H1 (cell line): Measurements from ENCODE around the gene ANKS1B. TPM values are rescaled to one million over a fixed set of nuclear protein-coding genes. Genes with fewer than 3 reads are reported as not detected.

Source experiments
- CTCF ChIA-PET: fragments of 300-600 bp; sonication (Branson Sonifier 250); formaldehyde crosslinking; loops from one replicate; lab custom pipeline; 2021; ENCODE audit not compliant: partially characterized antibody; lab: Charles Lee
- POLR2A ChIA-PET: fragments of 300-600 bp; sonication (Branson Sonifier 250); formaldehyde crosslinking; loops from one replicate; lab custom pipeline; 2021; ENCODE audit warnings: inconsistent platforms; ENCODE audit not compliant: partially characterized antibody; lab: Charles Lee
- DNase-seq, 2 experiments: peaks; one replicate each; pipeline versions ENCODE4 v3.0.0 to v3.0.0-alpha.2; 2010 to 2022; ENCODE audit warnings: low spot score in 2 of 2, low read depth in 1 of 2, mixed read lengths in 1 of 2
- FAIRE-seq: peaks from 2 replicates; lab custom pipeline; 2011; peaks lifted over from hg19 to GRCh38; lab: Jason Lieb, UNC
- H2AFZ ChIP-seq: 2 replicates; pipeline ENCODE4 v1.8.1; 2012; ENCODE audit warnings: low read length, inconsistent platforms
- H2AK5ac ChIP-seq: 2 replicates; pipeline ENCODE4 v1.6.1; 2013; ENCODE audit warnings: low read depth, low read length
- H2BK120ac ChIP-seq: replicated peaks from 2 replicates; pipeline ENCODE3; 2013; ENCODE audit warnings: low read depth, low read length, inconsistent platforms
- H2BK12ac ChIP-seq: 2 replicates; pipeline ENCODE4 v1.6.1; 2013; ENCODE audit warnings: low read depth, low read length
- H2BK15ac ChIP-seq: 2 replicates; pipeline ENCODE4 v1.6.1; 2013; ENCODE audit warnings: low read length
- H2BK20ac ChIP-seq: 2 replicates; pipeline ENCODE4 v1.6.1; 2013; ENCODE audit warnings: low read length
- H2BK5ac ChIP-seq: 2 replicates; pipeline ENCODE4 v1.6.1; 2013; ENCODE audit warnings: low read depth, low read length
- H3K14ac ChIP-seq: 2 replicates; pipeline ENCODE4 v1.6.1; 2013; ENCODE audit warnings: inconsistent platforms; ENCODE audit not compliant: insufficient read length
- H3K18ac ChIP-seq: 2 replicates; pipeline ENCODE4 v1.6.1; 2013; ENCODE audit warnings: low read length; ENCODE audit errors: extremely low read depth
- H3K23ac ChIP-seq: 2 replicates; pipeline ENCODE4 v1.6.1; 2013; ENCODE audit warnings: inconsistent platforms; ENCODE audit not compliant: insufficient read length
- H3K23me2 ChIP-seq: 2 replicates; pipeline ENCODE4 v1.6.1; 2013; ENCODE audit warnings: low read depth, low read length
- H3K27ac ChIP-seq: 2 replicates; pipeline ENCODE4 v1.6.1; 2011; ENCODE audit warnings: low read depth, low read length, inconsistent platforms
- H3K27me3 ChIP-seq, 4 experiments: replicated peaks in 1 of 4; 1 replicate in 1 of 4; 2 replicates in 3 of 4; pipeline versions ENCODE4 v1.6.1 to v1.8.1; 2011 to 2013; ENCODE audit warnings: low read length in 3 of 4, mild to moderate bottlenecking in 3 of 4, inconsistent platforms in 2 of 4, mixed read lengths in 2 of 4, moderate library complexity in 1 of 4; ENCODE audit not compliant: control insufficient read depth in 3 of 4, insufficient read depth in 3 of 4; ENCODE audit errors: extremely low read depth in 1 of 4
- H3K36me3 ChIP-seq, 4 experiments: 2 replicates each; pipeline versions ENCODE4 v1.6.1 to v1.8.1; 2011 to 2013; ENCODE audit warnings: mild to moderate bottlenecking in 4 of 4, low read length in 3 of 4, moderate library complexity in 2 of 4, control low read depth in 1 of 4, inconsistent platforms in 1 of 4; ENCODE audit not compliant: insufficient read depth in 4 of 4, control insufficient read depth in 2 of 4
- H3K4ac ChIP-seq: replicated peaks from 2 replicates; pipeline ENCODE3; 2013; ENCODE audit warnings: low read length, low read depth, mixed read lengths, inconsistent platforms; ENCODE audit not compliant: insufficient read length
- H3K4me1 ChIP-seq, 4 experiments: replicated peaks in 1 of 4; 1 replicate in 1 of 4; 2 replicates in 3 of 4; pipeline versions ENCODE4 v1.6.1 to v1.8.1; 2011 to 2013; ENCODE audit warnings: low read length in 3 of 4, inconsistent platforms in 2 of 4, mixed read lengths in 1 of 4; ENCODE audit not compliant: insufficient read depth in 4 of 4, control insufficient read depth in 3 of 4
- H3K4me2 ChIP-seq, 2 experiments: 2 replicates each; pipeline versions ENCODE4 v1.6.1 to v1.8.1; 2011 to 2013; ENCODE audit warnings: low read depth in 2 of 2, low read length in 2 of 2, control low read depth in 1 of 2, inconsistent platforms in 1 of 2, mild to moderate bottlenecking in 1 of 2; ENCODE audit not compliant: insufficient read depth in 1 of 2
- H3K4me3 ChIP-seq, 4 experiments: fragments of 200-600, 300-600 bp in 1 of 4; sonication (generic), shearing (Covaris generic), sonication (Bioruptor Twin) in 1 of 4; 2 replicates each; pipeline versions ENCODE4 v1.5.1 to v1.8.1; 2011 to 2016; ENCODE audit warnings: low read length in 4 of 4, low read depth in 3 of 4, control low read depth in 2 of 4, inconsistent platforms in 2 of 4, mild to moderate bottlenecking in 2 of 4, mixed read lengths in 1 of 4, moderate library complexity in 1 of 4; ENCODE audit not compliant: insufficient read depth in 2 of 4; ENCODE audit errors: extremely low read depth in 1 of 4
- H3K56ac ChIP-seq: replicated peaks from 2 replicates; pipeline ENCODE3; 2013; ENCODE audit warnings: low read depth, mild to moderate bottlenecking, mixed read lengths, low read length, inconsistent platforms; ENCODE audit not compliant: insufficient read length
- H3K79me1 ChIP-seq: 2 replicates; pipeline ENCODE4 v1.6.1; 2013; ENCODE audit warnings: low read depth, low read length, control low read depth
- H3K79me2 ChIP-seq, 2 experiments: 2 replicates each; pipeline versions ENCODE4 v1.6.1 to v1.8.1; 2012 to 2013; ENCODE audit warnings: low read length in 2 of 2, mild to moderate bottlenecking in 2 of 2, inconsistent platforms in 1 of 2; ENCODE audit not compliant: insufficient read depth in 2 of 2, control insufficient read depth in 1 of 2
- H3K9ac ChIP-seq, 4 experiments: replicated peaks in 1 of 4; 1 replicate in 1 of 4; 2 replicates in 3 of 4; pipeline versions ENCODE4 v1.6.1 to v1.8.1; 2011 to 2013; ENCODE audit warnings: low read depth in 3 of 4, low read length in 3 of 4, control low read depth in 2 of 4, mild to moderate bottlenecking in 2 of 4, moderate library complexity in 2 of 4, inconsistent platforms in 1 of 4; ENCODE audit errors: extremely low read depth in 1 of 4
- H3K9me3 ChIP-seq, 2 experiments: 2 replicates each; pipeline versions ENCODE4 v1.6.1 to v1.8.1; 2012 to 2013; ENCODE audit warnings: mild to moderate bottlenecking in 2 of 2, moderate library complexity in 2 of 2, control low read depth in 1 of 2, inconsistent platforms in 1 of 2, low read depth in 1 of 2, low read length in 1 of 2, mixed read lengths in 1 of 2; ENCODE audit not compliant: insufficient read depth in 2 of 2
- H4K20me1 ChIP-seq, 2 experiments: replicated peaks in 1 of 2; 2 replicates each; pipeline versions ENCODE3 to v1.8.1; 2011 to 2013; ENCODE audit warnings: inconsistent platforms in 2 of 2, low read length in 2 of 2, mild to moderate bottlenecking in 1 of 2; ENCODE audit not compliant: insufficient read depth in 2 of 2, control insufficient read depth in 1 of 2
- H4K5ac ChIP-seq: 2 replicates; pipeline ENCODE4 v1.6.1; 2013; ENCODE audit warnings: low read length, low read depth, mixed read lengths, inconsistent platforms; ENCODE audit not compliant: insufficient read length
- H4K8ac ChIP-seq: 2 replicates; pipeline ENCODE4 v1.8.0; 2013; ENCODE audit warnings: mild to moderate bottlenecking, moderate library complexity, low read length, inconsistent platforms; ENCODE audit not compliant: insufficient read depth; ENCODE audit errors: extremely low read depth
- H4K91ac ChIP-seq: replicated peaks from 2 replicates; pipeline ENCODE3; 2013; ENCODE audit warnings: low read length, mixed read lengths, inconsistent platforms; ENCODE audit not compliant: insufficient read length
- ATF2 ChIP-seq: IDR thresholded peaks from 2 replicates; pipeline ENCODE4 v1.6.1; 2012; ENCODE audit warnings: low read length, inconsistent platforms
- CBX8 ChIP-seq: fragments of 300-800, 300-1000 bp; sonication (generic); IDR thresholded peaks from 2 replicates; pipeline ENCODE4 v1.7.1; 2016; ENCODE audit warnings: low read depth, low read length, borderline replicate concordance
- GTF2F1 ChIP-seq: IDR thresholded peaks from 2 replicates; pipeline ENCODE4 v1.6.1; 2012; ENCODE audit warnings: low read depth, low read length, improper control_type of control experiment, borderline replicate concordance
- PHF8 ChIP-seq: fragments of 200-600 bp; sonication (generic); conservative IDR thresholded peaks from 2 replicates; pipeline ENCODE4 v1.7.1; 2012; ENCODE audit warnings: low read depth, mild to moderate bottlenecking, inconsistent platforms, low read length, moderate library complexity
- RNF2 ChIP-seq: fragments of 200-900, 300-1000 bp; sonication (generic); IDR thresholded peaks from 2 replicates; pipeline ENCODE4 v1.7.1; 2016; ENCODE audit warnings: borderline replicate concordance, low read depth, mild to moderate bottlenecking, antibody characterized with exemption, low read length; ENCODE audit not compliant: poor library complexity, severe bottlenecking; ENCODE audit errors: missing control alignments
- SRF ChIP-seq: IDR thresholded peaks from 2 replicates; pipeline ENCODE4 v1.6.1; 2011; ENCODE audit warnings: mild to moderate bottlenecking, low read depth, low read length, moderate library complexity
- WGBS, 2 experiments: shearing (Covaris generic) in 1 of 2; methylation state at CpG; one replicate each; pipeline versions ENCODE4 v1.1.6 to v1.1.7; 2013 to 2015; ENCODE audit warnings: low lambda C conversion rate in 2 of 2, mixed read lengths in 2 of 2, inconsistent platforms in 1 of 2, low coverage in 1 of 2, missing lambda C conversion rate in 1 of 2; ENCODE audit not compliant: insufficient replicate concordance in 2 of 2, insufficient coverage in 1 of 2, insufficient read length in 1 of 2; ENCODE audit errors: extremely low coverage in 1 of 2, missing lambda C conversion rate in 1 of 2; 5-methylcytosine and 5-hydroxymethylcytosine counted together
- polyA plus RNA-seq, 7 experiments: library from polyadenylated mRNA; depleted of rRNA in 3 of 7; stranded (reverse) in 5 of 7; unstranded in 2 of 7; fragments of >200 nt in 5 of 7; fragments of 200-250 nt in 2 of 7; gene quantifications; 1 replicate in 5 of 7; 2 replicates in 1 of 7; 4 replicates in 1 of 7; pipeline versions ENCODE4 v1.2.1 to v1.2.3, GENCODE V29; 2011 to 2013; ENCODE audit warnings: missing spikeins in 2 of 7, mixed read lengths in 2 of 7
- total RNA-seq: library from RNA; stranded (reverse); fragmentation: NEBNext Ultra II Directional; extraction: Animal tissue kit (Norgen Biotek cat#: 25700); gene quantifications from 2 replicates; pipeline ENCODE4 v1.2.1, GENCODE V29; 2021

ANKS1B gene
- total and polyA plus RNA-seq, 2 of the 8 experiments (the other 6 are each of a cell fraction or from before 2014, with no cell fraction given) = 2.7 to 6.1 TPM

- no peak overlapping the region for H2BK15ac ChIP-seq
- H3K23ac ChIP-seq = no peak overlapping the region
- no peak overlapping the region for H2AFZ ChIP-seq
- FAIRE-seq (no peak), DNase-seq (no peak)
- H3K18ac ChIP-seq = no peak overlapping the region
- 85% methylated on average over 1 of the region's 1 CpG; no CpG with 5 or more reads in 1 of the 2 experiments for WGBS, 2 experiments
- no peaks in the 10 kb centered on the region; a peak in 1 of 4 replicates for H3K9me3 ChIP-seq
- no peak overlapping the region for H3K9ac ChIP-seq
- H4K91ac ChIP-seq = no peak overlapping the region
- H2BK12ac ChIP-seq = no peak overlapping the region
- POLR2A ChIA-PET = no interaction called here
- H3K4me3 ChIP-seq = no peak overlapping the region
- no peak overlapping the region for H3K56ac ChIP-seq
- no peak overlapping the region for H3K4me2 ChIP-seq
- no peaks in the 10 kb centered on the region for H3K79me2 ChIP-seq
- H3K79me1 ChIP-seq = no peaks in the 10 kb centered on the region
- H4K20me1 ChIP-seq = no peaks in the 10 kb centered on the region
- no peak overlapping the region for H2BK5ac ChIP-seq
- H3K27ac ChIP-seq = no peak overlapping the region
- TF ChIP-seq SRF = no peak
- TF ChIP-seq GTF2F1 = no peak
- TF ChIP-seq PHF8 = no peak
- no peak for TF ChIP-seq CBX8
- TF ChIP-seq RNF2 = no peak
- TF ChIP-seq ATF2 = no peak
- TF ChIP-seq, all 59 proteins: peak for 0
- Histone ChIP-seq H4K8ac (no peak overlapping the region), H2BK120ac (no peak overlapping the region), H3K27me3 (no peaks in the 10 kb centered on the region), H3K36me3 (no peaks in the 10 kb centered on the region), H3K4ac (no peak overlapping the region), H4K5ac (no peak overlapping the region), H2BK20ac (no peak overlapping the region), H3K4me1 (no peaks in the 10 kb centered on the region; a peak in 1 of 7 replicates), H3K23me2 (no peaks in the 10 kb centered on the region), H2AK5ac (no peak overlapping the region), H3K14ac (no peak overlapping the region)
- CTCF ChIA-PET = interaction anchor here (0.7 to 11.5 kb wide), 9 partner anchors 10 to 381 kb away, joined by 3 to 102 read pairs (median 10); no protein-coding TSS in a partner anchor
Measured at GRCh38 chr12:99388671-99389195, 596.0 kb downstream of the ANKS1B start.
